Keratinocyte (primary cell): ENCODE measurements around the gene B4GALT2.

Source experiments
- EZH2 ChIP-seq: IDR thresholded peaks from one replicate; pipeline ENCODE4 v1.6.1; 2012; ENCODE audit warnings: inconsistent platforms, mild to moderate bottlenecking, low read length, moderate library complexity
- TF ChIP-seq, protein P1 (sequence below), 3 experiments: IDR thresholded peaks in 1 of 3; conservative IDR thresholded peaks in 1 of 3; optimal IDR thresholded peaks in 1 of 3; 2 replicates in 2 of 3; 3 replicates in 1 of 3; pipeline versions ENCODE3 to v1.5.1; 2011; ENCODE audit warnings: low read length in 3 of 3, mild to moderate bottlenecking in 3 of 3, moderate library complexity in 2 of 3, control low read depth in 1 of 3, inconsistent platforms in 1 of 3; ENCODE audit not compliant: insufficient read depth in 2 of 3; ENCODE audit errors: extremely low read depth in 1 of 3

DNA sequence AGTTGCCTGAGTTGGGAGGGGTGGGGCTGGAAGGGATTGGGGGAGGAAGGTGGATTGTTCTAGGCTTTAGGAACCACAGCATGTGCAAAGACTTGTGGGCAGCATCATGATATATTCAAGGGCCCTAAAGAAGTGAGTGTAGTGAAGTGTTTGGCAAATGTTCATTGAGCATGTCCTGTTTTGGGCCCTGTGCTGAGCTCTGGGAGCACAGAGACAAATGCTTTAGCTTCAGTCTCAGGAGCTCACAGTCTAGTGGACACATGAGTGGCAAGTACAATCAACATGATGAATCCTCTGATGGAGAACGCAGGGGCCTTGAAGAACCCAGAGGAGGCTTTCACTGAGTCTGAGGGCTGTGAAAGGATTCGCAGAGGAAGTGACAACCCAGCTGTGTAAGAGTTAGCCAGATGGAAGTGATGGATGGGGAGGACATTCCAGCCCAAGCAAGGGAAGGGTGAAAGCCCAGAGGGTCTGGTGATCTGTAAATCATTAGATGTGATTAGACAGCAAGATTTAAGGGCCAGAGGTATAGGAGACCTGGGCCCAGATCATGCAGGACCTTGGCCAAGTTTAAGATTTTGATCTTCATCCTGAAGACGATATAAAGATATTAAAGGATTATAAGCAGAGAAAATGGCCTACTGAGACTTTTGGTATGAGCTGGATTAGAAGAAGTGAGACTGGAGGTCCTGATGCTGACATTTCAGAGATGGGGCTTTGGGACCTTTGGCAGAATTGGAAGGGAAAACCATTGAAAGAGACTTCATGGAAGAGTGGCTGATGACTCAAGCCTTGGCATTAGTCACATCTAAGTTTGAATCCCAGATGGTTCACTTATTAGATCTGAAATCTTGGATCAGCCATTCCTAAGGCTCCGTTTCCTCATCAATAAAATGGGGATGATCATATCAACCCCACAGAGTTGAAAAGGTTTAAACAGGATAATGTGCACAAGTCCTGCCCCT is 27.7 kb upstream of the B4GALT2 start:
- TF ChIP-seq EZH2, result no peak
- TF ChIP-seq, protein P1, sequence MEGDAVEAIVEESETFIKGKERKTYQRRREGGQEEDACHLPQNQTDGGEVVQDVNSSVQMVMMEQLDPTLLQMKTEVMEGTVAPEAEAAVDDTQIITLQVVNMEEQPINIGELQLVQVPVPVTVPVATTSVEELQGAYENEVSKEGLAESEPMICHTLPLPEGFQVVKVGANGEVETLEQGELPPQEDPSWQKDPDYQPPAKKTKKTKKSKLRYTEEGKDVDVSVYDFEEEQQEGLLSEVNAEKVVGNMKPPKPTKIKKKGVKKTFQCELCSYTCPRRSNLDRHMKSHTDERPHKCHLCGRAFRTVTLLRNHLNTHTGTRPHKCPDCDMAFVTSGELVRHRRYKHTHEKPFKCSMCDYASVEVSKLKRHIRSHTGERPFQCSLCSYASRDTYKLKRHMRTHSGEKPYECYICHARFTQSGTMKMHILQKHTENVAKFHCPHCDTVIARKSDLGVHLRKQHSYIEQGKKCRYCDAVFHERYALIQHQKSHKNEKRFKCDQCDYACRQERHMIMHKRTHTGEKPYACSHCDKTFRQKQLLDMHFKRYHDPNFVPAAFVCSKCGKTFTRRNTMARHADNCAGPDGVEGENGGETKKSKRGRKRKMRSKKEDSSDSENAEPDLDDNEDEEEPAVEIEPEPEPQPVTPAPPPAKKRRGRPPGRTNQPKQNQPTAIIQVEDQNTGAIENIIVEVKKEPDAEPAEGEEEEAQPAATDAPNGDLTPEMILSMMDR (optimal IDR thresholded peaks at IDR 0.05 in 1 of 3, IDR thresholded peaks at IDR 0.05 in 1 of 3, conservative IDR thresholded peaks at IDR 0.05 in 1 of 3; ENCODE audit: extremely low read depth in 1 of 3, insufficient read depth in 2 of 3, low read length in 3 of 3), result no peak
